ENCODE results near the gene CCDC154.

DNA sequence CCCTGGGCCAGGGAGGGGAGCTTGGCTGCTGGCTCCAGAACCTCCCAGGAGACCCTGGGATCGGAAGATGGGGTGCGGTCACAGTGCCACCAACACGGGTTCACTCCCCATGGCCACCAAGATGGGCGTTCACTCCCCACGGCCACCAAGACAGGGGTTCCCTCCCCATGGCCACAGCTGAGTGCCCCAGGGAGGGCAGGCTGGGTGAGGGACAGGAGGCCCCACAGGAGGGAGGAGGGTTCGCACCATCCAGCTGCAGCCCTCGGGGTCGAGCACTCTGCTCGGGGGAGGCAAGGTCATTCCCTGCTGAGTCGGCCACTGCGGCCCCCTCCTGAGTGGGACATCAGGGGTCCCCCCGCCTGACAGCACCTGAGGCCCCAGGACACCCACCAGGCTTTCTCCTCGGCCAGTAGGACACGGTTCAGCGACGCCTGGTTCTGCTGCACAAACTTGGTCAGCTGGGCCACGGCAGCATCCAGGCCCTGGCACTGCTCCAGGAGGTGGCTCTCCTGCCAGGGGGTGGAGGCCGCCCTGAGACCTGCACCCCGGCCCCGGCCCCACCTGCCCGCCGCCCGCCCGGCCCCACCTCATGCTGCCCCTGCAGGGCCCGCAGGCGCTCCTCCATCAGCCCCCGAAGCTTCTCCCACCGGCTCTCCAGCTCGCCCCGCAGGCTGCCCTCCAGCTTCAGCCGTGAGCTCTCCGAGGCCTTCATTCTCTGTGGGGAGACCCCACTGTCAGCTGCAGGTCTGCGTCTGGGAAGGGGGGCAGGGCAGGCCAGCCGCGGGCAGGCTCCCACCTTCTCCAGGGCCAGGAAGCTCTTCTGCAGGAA lies 5.9 kb downstream of the CCDC154 start:
- TF ChIP-seq ZNF24 (tag by site-specific recombination; IDR thresholded peaks at IDR 0.05): no peak
- TF ChIP-seq KLF16 (tag by site-specific recombination; IDR thresholded peaks at IDR 0.05): no peak

All from HEK293 (cell line).